HG02852 (cell line): Measurements from ENCODE around the gene AKAP9.
A peak's percentile ranks its signal among the peaks of the same experiment; 100 is the strongest.
"Not testable (repeated sequence)": the region's sequence is repeated elsewhere in the genome, so short reads cannot be mapped to it uniquely, and the experiment has no call there.

Source experiments
- ATAC-seq: cut with Tn5 transposase; IDR thresholded peaks from one replicate; pipeline ENCODE4 v1.9.1; 2021; ENCODE audit warnings: mild to moderate bottlenecking, moderate library complexity; ENCODE audit not compliant: unreplicated experiment

AKAP9 gene

DNA sequence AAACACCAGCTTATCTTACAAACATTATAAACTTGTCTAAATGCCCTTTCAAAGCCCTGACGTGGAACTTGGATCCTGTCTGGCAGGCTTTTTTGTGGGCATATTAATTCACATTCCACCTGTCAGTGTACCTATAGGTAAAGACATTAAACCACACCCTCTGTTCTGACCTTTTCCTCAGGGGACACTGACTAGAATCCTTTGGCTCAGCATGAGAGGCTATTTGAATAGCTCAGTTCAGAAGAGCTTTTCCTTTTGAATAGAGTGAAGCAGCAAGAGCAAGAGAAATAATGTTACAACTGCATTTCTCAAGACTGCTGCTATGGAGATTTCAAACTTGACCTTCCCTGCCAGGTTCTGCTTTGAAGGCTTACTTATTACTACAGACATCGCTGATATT is 116.7 kb downstream of the AKAP9 start:
- ATAC-seq, result no peak

DNA sequence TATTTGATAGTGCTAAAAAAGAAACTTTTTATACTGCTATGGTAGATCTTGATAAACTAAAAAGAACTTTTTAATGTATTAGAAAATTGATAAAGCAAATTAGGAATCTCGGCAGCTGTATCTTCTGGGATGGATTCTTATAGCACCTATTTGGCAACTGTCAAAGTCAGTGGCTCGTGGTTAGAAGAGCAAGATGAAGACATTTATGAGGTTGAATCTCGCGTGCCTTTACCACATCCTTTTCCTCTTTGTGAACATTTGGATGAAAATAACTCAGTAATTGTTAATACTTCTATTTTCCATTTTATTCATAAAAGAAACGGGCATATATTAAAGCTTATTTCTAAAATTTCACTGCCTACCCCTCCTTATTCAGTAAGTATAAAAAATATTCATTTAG is 117.4 kb downstream of the AKAP9 start:
- no peak for ATAC-seq

DNA sequence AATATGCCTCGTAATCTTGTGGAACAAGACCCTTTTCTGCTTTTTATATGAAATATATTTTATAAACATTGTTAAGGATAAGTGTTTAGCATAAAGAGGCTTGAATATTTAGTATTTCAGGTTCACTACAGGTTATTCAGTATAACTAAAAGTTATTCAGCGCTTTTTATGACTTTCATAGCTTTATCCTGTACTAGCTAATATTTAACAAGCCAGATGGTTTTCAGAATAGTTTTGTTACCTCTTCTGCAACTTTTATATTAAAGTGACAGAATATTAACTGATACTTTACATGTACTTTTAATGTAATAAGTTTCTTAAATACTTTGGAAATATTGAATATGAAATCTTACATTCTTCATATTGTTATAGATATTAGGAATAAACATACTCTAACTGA is 118.2 kb downstream of the AKAP9 start:
- ATAC-seq, result no peak

DNA sequence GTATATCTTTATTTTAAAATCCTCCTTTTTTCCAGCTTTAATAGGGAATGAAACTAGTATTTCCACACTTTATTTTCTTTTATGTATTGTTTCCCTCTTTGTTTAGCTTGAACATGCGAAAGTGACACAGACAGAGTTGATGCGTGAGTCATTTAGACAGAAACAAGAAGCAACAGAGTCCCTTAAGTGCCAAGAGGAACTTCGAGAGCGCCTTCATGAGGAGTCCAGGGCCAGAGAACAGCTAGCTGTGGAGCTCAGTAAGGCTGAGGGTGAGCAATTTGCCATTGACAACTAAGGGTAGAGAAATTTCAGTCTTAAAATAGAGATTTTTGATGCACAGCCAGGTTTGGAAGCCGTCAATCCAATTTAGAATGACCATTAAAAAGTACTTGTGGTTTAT is 120.5 kb downstream of the AKAP9 start:
- no peak for ATAC-seq

DNA sequence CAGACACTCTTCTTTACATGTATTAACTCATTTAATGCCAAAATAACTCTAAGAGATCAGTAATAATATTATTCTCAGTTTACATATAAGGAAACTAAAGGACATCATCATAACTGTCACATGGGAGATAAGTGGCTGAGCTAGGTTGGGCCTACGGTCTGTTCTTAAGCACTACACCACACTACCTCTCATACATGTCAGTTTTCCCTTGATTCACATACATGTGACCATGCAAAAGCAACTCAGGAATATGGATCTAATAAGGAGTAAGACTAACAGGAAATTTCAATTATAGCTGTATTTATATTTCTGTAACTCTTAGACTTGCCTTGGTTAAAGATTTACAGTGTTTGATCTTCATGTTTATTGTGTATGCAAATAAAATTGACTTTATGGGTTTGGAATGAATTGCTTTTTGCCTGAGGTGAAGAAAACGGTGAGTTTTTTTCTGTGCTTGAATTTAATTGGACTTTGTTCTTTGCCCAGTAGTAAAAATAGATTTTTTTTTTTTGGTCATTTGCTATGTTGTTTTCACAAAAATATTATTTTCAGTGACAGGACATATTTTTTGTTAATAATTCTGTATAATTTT is 123.9 kb downstream of the AKAP9 start:
- ATAC-seq, result no peak

DNA sequence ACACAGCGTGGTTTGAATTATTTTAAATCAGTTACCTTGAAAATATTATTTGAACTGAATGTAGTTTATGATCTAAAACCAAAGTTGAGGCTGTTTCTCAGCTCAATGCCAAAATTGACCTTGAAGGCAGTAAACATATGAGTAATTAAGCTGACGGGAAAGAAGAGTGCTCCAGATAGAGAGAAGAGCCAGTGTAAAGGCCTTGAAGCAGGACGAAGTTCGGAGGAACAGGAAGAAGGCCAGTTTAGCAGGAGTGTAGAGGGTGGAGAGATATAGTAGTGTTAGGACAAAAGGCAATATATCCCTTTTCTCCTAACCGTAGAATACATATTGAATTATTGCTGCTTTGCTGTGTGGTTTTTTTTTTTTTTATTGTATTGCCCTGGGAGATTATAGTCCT is 130.4 kb downstream of the AKAP9 start:
- ATAC-seq, result no peak

DNA sequence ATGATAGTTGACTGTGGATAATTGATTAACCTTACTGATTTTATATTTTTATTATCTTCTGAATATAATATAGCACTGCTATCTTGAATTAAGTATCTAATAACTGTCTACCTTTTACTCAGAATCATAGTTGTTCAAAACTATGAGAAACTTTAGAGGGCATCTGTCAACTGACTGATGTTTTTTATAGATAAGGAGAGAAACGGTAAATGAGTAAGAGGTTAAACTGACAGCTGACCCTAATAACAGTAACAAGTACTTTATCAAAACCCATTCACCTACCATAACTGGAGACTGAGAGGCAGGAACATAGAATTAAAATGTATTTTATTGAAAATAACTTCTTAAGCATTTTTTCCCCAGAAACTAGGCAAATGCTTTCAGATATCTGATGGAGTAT is 131.5 kb downstream of the AKAP9 start:
- ATAC-seq, result no peak

DNA sequence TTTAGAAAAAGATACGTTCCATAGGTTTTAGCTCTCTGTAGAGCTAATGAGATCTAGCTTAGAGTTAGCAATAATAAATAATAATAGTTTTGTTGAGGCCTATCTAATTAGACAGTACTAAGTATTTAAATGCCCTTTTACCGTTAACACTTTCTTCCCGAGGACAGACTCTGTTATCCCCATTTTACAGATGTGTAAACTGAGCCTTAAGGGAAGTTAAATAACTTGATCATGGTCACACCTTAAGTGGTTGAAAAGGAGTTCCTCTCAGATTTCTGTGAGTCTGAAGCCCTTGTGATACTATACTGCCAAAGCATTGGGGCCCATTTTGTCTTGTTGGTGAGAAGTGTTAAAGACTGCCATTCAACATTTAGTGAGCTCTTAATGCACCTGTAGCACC is 132.0 kb downstream of the AKAP9 start:
- no peak for ATAC-seq

DNA sequence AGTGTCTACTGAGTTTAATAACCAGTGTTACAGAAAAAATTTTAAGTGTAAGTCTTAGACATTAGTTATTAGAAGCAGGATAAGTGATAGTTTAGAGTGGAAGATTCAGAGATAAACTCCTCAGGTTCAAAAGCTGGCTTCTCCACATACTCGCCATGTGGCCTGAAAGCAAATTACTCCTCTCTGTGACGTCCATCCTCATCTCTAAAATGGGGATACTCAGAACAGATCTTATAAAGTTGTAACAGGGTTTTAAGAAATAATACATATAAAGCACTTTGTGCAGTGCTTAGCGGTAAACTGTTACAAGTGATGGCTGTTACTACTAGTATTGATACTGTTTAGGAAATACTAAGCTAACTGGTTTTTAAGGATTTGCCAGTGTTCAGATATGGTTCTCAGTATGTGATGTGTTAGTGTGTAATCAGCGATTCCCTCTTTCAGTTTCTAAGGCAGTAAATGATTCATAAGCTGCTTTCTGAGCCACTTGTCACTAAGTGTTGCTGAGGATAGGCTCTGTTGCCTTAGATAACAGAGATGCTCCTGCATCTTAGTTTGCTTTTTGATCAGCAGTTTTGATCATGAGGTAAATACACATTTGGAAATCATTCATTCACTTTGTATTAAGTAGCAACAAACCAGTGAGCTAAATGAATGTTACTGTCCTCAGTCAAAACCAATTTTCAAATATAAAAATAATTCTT is 134.9 kb downstream of the AKAP9 start:
- ATAC-seq, result peak; percentile 96

DNA sequence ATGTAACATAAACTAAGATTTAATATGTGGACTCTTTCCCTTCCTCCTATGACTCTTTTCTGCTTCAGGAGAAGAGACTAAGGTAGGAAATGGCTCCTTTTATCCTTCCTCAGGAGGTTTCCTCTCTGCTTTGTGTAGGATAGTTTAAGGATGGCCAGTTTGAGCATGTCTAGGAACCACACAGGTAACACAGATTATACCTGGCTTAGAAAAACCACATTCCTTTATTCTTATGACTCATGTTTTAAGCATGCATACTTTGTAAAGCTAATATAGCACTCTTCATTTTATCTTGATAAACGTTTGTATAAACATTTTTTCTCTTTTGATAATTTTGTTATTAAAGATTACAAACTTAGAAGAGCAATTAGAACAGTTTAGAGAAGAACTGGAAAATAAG is 135.8 kb downstream of the AKAP9 start:
- ATAC-seq, result no peak

DNA sequence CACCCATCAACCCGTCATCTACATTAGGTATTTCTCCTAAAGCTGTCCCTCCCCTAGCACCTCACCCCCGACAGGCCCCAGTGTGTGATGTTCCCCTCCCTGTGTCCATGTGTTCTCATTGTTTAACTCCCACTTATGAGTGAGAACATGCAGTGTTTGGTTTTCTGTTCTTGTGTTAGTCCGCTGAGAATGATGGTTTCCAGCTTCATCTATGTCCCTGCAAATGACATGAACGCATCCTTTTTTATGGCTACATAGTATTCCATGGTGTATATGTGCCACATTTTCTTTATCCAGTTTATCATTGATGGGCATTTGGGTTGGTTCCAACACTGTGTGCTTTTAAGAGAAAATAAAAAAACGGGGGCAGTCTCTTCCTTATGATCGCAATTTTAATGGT is 143.3 kb downstream of the AKAP9 start:
- ATAC-seq, result not testable (repeated sequence)

DNA sequence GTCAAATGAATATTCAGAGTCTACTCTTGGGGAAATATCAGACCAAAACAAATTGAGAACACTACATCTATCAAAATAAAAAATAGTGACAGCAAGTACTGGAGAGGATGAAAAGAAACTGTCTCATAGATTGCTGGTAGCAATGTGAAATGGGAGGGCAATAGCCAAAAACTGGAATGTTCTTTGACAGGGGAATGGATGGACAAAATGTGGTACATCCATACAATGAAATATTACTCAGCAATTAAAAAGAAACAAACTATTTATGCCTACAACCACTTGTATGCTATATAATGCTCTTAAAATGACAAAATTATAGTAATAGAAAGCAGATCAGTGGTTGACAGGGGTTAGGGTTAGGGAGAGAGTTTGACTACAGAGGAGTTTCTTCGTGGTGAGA is 147.6 kb downstream of the AKAP9 start:
- ATAC-seq, result no peak

DNA sequence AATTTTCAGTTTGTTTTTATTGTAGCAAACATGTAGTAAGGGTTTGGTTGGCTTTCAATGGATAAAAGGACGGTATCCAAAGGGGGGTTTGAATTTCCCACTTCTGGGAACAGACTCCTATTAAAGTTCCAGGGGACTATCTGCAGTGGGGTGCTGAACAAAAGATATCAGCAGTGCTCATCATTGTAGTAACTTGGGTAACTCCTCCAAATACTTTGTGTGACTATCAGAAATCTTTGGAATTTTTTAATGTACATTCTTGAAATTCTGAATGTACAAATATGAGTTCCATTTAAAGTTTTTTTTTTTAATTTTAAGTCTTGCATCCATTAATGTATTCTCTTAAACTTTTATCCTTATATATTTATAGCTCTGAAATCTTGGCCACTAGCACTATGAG is 151.5 kb downstream of the AKAP9 start:
- no peak for ATAC-seq

DNA sequence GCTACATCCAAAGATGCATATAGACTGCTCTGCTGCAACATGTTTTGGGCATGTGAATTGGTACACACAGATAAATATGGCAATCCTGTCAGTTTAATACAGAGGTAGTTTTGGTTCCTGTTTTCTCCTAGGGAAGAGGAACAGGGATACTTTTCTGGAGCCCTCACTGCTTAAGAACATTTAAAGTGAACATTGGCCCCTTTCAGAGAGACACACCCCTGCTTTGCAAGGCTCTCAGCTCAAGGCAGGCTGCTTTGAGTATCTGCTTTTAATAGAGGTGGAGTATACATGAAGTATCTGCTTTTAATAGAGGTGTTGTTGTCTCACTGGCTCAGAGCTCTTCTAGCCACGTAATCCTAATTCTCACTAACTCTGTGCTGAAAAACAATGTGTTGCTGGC is 154.7 kb downstream of the AKAP9 start:
- ATAC-seq, result no peak

DNA sequence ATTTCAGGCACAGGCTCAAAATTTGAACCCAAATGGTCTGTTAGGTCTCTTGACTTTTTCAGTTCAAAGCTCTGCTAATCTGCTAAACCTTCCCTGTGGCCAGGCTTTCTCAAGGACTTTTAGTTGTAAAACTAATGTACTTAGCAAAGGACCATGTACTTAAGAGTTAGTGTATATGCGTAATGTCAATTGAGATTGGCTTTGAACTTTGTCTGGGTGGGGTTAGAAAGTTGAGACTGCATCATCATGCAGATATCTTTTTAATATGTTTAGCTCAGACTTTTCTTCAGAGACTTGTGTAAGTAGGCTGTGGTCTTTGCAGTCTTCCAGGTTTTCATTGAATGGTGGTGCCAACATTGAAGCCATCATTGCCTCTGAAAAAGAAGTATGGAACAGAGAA is 159.9 kb downstream of the AKAP9 start:
- ATAC-seq, result no peak

DNA sequence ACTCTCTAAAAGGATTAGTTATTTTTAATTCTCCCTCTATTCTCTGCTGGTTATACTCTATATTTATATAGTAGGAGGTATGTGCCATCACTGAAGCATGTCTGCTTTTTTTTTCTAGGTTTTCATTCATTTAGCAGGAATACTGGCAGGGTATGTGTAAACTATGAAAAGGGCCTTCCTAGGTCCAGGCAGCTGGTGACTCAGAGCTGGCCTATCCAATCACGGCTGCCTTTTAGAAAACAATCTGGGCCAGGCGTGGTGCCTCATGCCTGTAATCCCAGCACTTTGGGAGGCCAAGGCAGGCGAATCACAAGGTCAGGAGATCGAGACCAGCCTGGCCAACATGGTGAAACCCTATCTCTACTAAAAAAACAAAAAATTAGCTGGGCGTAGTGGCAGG is 162.2 kb downstream of the AKAP9 start:
- not testable (repeated sequence) for ATAC-seq

DNA sequence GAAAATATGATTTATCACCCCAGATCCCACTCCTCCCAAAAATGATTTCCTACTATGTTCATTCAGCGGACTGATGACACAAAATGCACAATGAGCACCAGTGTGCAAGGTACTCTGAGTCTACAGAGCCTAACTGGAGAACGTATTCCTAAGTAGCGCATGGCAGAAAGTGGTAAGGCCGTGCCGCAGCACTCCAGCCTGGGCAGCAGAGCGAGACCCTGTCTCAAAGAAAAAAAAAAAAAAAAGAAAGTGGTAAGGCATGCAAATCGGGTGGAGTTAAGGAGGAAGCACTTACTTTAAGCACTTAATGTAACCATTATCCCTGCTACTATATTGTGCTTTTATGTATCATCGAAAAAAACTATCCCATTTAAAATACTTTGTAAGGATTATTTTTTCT is 168.2 kb downstream of the AKAP9 start:
- ATAC-seq, result no peak

DNA sequence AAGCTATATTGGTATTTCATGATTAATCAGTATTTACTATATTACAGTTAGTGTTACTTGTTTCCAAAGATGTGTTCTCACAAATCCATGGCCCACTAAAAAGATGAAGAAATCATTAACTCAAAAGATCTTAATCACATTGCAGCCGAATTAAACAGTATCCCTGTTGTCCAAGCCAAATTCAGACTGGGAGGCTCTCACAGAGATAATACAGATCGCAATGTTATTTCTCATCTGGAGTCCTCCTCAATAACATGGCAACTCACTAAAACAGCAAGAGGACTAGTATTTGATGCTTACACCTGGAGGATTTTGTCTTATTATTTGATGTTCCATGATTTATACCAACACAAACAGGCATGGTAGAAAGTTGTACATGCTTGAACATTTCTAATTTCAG is 170.2 kb downstream of the AKAP9 start:
- no peak for ATAC-seq

DNA sequence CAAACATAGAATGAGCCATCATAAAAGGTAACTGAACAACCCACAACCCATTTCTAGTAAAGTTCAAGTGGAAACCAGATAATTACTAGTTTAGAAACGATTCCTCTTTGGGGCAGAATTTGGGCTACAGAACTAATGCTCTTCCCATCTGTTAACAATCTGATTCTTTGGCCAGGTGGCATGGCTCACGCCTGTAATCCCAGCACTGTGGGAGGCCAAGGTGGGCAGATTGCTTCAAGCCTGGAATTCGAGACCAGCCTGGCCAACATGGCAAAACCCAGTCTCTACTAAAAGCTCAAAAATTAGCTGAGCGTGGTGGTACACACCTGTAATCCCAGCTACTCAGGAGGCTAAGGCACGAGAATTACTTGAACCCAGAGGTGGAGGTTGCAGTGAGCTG is 175.2 kb downstream of the AKAP9 start:
- ATAC-seq, result no peak

DNA sequence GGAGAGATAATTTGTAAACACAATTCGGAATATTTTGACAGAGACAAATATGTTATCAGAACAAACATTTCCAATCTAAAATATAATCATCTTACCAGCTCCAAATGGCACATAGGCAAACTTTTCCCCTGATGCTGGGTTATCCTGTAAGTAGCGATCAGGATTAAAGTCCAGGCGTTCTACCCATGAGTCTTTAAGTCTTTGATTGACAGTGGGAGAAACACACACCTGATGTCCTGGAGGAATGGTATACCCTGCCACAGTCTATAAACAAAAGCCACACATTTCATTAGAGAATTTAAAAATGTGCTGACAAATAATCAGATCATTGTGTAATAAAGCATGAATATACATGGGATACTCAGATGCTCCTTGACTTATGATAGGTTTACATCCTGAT is 176.3 kb downstream of the AKAP9 start:
- ATAC-seq, result no peak

DNA sequence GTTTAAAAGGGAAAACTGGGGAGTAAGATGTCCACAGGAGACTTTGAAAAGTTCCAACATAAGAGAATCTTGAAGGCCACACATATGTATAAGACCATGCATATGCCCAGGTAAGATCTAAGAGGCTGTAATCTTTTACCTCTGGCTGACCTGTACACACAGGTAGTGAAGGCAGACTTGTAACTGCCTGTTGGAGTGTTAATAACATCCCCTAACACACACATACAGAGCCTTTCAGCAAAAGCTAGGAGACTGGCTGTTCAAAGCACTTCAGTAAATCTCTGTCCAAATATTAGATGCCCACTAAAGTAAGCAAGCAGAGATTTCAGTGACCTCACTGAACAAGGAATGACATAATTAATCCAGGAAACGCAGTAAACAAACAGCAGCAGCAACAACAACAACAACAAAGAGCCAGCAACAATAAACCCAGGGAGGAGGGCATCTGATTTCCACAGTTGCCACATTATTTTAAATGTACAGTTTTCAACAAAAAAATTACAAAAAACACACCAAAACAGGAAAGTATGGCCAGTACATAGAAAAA is 178.6 kb downstream of the AKAP9 start:
- no peak for ATAC-seq

DNA sequence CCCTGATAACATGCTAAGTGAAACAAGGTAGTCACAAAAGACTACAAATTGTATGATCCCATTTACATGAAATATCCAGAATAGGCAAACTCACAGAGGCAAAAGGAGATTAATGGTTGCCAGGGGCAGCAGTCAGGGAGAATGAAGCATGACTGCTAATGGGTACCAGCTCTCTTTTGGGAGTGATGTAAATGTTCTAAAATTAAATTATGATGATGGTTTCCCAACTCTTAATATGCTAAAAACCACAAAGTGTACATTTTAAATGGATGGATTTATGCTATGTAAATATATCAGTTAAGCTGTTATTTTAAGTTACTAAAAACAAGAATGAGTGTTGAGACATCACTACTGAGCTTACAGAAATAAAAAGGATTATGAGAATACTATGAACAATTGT is 181.0 kb downstream of the AKAP9 start:
- ATAC-seq, result no peak

DNA sequence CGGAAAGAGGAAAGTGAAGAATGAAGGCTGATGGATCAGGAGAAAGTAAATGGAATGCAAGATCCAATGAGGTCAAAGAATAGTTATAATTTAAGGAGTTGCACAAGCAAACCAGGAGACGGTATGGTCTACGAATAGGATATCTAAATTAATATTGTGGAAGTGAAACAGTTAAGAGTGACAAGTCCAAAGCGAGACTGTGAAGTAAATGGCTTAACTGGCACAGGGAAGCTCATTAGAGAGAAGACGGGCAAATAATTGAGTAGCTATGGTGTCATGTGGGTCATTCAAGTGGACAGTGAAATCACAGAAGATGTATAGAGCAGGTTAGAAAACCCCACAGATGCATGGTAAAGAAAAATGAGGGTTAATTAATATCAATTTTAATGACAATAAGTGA is 190.4 kb downstream of the AKAP9 start:
- no peak for ATAC-seq
